ENCODE measurements around the gene TBX5.

The TBX5 gene

DNA sequence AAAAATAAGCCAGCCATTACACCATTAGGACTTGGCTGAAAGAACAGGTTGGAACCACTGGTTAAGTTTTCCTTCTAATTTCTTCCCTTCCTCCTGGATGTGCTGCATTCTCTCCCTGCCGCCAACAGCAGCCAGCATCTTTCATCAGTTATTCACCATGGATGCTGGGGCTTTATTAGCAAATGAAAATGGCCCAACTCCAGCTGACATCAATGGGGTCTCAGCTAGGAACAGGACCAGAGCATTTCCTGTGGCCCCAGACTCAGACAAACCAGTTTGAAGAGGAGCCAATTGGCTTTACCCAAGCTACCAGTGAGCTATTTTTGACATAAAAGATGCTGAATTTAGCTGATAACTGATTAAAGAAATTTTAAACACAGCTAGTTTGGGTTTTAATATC lies 26.0 kb upstream of the TBX5 start:
- DNase-seq (ENCODE audit: low read depth in 2 of 2): no peak

DNA sequence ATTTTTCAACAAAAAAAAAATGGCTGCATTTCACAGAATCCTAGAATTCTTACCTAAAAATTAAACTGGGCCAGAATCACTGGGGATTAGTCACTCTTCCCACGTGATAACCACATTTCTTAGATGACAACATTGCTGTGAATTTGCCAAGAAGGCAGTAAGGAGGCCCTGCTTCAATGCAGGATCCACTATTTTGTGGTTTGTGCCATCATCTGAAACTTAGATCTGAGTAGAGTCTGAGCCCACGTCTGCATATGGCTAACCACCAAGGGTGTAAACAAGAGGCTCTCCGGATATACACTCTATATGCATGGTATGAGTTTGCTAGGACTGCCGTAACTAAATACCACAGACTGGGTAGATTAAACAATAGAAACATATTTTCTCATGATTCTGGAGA lies 24.4 kb upstream of the TBX5 start:
- DNase-seq (ENCODE audit: low read depth in 2 of 2): no peak

DNA sequence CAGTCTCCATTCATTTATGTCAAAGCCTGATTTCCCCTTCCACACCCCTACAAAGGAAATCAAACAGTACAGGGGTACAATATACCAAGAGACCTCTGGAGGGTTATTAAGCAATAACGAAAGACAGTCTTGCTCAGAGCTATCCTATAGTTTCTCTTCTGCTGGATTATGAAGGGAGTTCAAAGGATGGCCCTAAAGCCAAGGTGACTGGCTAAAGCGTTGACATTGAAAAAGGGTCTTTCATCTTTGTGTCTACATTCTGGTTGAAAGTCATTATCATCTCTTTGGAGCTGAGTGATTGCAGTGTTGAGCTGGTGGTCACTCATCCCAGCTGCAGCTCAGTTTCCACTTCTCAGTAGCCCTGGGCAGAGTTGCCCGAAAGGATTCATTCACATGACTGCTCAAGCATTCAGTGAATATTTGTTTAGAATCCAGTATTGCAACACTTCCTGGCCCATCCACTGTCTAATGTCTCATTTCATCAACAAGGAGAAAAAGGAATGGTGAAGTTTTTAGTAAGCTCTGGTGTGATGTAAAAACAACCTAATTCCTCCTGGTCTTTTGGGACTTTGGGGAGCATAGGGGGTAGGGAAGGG lies 19.2 kb upstream of the TBX5 start:
- DNase-seq (ENCODE audit: low read depth in 2 of 2): no peak

DNA sequence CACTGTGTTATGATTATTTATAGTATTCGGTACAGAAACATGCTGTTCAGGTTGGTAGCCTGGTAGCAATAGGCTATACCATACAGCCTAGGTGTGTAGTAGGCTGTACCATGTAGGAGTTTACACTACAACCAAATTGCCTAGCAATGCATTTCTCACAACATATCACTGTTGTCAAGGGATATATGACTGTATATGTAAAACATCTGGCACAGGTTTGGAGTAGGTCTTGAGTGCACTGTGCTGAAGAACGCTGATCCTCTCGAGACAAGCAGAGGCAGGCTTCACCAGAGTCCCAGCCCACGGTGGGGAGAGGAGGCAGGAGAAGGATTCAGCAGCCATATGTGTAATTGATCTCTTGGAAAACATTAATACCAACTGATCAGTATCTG lies 15.0 kb upstream of the TBX5 start:
- DNase-seq (ENCODE audit: low read depth in 2 of 2): no peak

DNA sequence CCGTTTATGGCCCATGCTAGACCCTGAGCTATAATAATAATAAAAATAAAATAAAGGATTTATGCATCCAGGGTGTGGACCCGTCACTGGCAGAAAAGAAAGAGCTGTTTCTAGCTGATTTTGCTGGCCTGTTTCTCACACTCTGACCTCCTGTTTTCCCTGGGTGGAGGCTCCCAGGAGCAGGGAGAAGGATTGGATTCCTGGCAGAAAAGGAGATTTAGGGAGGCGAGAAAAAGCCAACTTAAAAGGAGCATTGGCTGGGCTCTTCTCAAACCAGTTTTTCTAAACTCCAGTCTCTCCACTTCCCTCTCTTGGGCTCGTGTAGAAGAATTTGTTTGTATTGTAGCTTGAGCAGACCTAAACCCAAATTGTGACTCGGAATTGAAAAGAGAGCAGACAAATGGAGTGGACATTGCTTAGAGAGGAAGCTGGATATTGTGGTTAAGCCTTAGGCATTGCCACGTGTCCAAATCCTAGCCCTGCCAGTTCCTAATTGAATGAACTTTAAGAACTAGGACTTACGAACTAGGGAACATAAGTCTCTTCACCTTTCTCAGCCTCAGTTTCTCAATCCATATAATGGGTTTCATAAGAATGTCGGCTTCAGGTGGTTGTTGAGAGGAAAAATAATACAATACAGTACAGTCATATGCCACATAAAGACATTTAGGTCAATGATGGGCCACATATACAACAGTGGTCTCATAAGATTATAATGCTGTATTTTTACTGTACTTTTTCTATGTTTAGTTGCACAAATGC lies 14.4 kb upstream of the TBX5 start:
- DNase-seq (ENCODE audit: low read depth in 2 of 2): no peak

DNA sequence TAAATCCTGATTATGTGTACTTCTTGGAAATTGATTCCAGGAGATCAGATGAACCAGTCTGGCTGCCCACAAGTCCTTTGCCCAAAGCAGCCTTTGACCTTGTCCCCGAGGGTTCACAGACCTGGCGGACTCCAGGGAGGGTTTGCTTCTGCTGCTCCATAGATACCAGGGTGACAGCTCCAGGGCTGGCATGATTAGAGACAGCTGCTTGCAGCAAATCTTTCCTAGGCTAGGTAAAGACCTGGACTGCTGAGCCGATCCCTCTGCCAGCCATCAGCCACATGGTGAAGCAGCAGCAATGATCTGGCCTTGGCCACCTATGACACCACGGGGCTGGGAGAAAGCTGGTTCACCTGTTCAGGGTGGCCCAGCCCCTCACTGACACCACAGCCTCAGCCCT lies 10.1 kb upstream of the TBX5 start:
- DNase-seq (ENCODE audit: low read depth in 2 of 2): no peak

DNA sequence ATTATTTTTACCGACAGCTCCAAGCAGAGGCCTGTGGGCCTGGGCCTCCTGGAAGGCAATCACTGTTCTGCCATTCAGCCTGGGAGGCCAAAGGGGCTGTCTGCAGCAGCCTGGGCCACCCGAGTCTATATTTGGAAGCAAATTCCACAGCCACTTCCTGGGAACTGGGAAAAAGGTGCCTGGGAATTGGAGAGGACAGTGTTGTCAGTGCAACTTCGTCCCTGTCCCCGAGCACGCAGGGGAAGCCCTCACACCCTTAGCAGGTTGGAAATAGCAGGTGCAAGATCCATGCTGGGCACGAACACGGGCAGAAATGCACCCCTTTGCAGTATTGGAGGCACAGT lies 9.6 kb upstream of the TBX5 start:
- no peak for DNase-seq (ENCODE audit: low read depth in 2 of 2)

DNA sequence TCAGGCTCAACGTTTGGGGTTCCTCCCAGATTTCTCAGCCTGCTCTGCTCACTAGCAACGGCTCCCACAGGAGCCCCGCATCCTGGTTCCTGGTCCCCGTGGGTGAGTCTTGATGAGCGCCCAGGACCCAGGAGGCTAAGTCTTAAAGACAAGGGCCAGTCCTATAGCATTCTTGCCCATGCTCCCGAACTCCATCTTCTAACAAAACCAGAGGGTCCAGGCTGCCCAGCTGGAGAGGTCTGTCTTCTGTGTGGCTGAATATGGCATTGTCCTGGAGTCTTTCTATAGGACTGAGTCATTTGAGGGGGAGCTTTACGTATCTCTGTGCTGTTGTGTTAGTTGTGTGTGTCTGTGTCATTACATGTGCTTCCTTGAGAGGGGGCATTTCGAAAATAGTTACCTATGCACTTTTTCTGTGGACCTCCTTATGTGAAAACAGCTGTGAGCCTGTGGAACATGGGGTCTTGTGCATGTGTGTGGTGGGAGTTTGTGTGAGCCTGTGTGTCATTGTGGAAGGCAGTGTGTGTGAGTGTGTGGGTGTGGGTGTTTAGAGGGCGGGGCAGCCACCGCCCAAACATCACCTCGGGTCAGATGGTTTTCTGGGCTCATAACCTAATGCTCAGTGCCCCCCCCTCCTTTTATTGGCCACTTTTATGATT lies 9.1 kb upstream of the TBX5 start:
- DNase-seq (ENCODE audit: low read depth in 2 of 2): no peak

DNA sequence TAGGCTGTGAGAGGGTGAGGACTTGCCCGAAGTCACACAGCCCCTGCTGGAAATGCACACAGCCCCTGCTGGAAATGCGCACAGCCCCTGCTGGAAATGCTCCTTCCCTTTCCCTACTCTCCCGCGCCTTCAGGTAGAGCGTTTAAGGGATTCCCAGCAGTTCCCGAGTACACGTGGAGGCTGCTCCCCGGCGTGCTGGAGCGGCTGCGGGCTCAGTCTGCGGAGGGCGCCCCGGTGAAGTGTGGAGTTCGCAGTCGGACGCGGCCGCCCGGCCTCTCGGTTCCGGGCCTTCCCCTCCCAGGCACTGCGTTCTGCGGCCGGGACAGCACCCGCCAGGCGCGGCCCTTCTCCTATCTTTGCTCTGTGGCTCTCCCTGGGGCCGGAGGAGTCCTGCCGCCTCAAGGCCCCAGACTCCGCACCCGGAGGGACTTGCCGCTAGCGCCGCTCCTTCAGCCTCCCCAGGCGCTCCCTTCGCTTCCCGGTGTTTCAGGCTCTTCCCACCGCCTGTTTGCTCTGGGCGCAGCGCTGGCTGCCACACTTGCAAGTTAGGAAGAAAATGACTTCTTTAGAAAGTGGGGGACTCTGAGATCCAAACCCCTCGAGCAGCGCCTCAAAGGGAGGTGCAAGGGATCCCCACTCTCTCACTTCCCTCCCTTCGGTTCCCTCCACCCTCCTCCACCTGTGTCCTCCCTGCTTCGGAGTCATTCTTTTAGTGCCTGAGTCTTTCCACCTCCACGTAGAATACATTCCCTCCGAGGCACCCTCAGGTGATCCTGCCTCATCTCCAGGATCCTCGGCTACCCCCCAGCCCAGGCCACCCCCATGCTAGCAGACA lies 8.3 kb upstream of the TBX5 start:
- DNase-seq (ENCODE audit: low read depth in 2 of 2): no peak

DNA sequence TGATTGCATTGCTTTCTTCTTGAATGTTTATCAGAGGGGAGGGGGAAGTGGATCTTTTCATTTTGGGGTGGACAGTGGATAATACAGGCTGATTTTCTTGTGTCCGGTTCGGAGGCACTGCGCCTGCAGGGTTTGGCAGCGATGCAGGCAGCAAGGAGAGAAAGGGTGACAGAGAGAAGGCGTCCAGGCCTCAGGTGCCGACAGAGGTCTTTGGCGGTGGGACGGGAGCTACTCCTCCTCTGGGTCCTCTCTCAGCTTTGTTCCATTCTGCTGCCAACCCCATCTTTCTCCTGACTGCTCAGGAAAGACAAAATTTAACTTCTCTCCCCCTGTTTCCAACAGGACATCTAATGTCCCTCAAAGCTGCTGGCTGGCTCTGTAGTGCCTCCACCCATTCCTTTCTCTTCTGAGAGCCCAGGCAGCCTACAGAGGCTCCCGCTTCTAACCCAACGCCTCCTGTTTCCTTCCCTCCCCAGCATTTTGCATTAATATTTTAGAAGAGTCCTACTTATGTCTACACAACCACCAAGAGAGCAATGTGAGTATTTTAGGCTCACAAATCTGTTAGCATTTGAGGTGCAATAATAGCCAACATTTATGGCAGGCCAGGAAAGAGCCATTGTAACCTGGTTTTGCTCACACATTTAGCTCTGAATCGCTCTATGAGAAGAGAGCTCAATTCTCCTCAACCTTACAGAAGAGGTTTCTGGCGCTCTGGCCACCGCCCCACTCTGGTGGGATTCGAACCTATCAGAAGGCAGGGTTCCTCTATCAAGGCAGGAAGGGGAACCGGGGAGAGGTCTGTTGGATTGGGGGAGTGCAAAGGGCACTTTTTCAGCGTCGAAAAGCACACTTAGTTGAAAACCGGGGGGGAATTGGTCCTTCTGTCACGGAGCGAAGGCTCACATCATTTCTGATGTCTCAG lies 7.1 kb upstream of the TBX5 start:
- no peak for DNase-seq (ENCODE audit: low read depth in 2 of 2)

DNA sequence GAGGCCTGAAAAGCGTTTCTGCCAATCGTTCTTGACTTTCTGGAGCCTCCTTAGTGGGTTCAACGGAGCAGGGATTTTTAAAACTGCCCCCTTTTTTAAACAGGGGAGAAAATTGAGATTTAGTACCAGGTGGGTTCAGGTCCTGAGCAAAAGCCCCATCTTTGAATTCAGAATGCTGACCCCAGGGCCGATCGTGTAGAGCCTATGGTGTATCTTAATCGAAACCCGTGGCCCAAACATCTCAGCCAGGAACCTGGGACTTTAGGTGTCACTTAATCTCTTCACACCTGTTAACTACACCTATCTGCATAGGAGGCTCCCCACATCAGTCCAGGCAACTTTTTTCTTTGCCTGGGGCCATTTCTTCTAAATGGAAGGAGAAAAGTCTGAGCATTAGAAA lies 6.4 kb upstream of the TBX5 start:
- no peak for DNase-seq (ENCODE audit: low read depth in 2 of 2)

DNA sequence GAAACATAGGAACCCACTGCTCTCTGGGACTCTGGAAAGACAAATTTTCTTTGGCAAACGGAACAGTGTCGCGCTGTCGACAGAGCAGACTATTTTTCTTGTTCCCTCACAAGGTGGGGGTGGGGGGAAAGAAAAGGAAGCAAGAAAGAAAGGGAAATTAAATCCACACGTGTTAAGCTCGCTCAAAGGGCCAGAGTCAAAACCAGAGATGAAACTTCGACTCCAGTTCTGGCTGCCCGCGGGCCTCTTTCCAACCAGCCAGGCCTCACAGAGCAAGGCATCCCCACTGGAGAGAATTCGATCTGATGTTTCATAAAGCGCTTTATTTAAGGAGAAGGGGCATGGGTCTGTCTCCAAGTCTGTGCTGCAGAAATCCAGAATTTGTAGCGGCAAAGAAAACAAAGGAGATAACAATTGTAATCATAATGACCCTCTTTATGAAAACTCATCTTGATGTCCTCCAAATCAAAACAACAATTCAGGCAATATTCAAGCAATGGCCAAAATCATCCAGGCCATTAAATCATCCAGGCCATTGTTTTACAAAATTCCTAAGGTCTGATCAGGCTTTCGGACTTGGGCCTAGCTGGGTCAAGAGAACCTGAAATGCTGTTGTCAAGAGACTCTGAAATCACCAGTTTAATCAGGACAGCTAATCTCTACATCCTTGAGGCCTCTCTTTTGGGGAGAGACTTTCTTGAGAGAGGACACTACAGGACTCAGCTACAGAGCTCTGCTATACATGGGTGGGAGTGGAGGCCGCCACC lies 5.3 kb upstream of the TBX5 start:
- DNase-seq (ENCODE audit: low read depth in 2 of 2): no peak

DNA sequence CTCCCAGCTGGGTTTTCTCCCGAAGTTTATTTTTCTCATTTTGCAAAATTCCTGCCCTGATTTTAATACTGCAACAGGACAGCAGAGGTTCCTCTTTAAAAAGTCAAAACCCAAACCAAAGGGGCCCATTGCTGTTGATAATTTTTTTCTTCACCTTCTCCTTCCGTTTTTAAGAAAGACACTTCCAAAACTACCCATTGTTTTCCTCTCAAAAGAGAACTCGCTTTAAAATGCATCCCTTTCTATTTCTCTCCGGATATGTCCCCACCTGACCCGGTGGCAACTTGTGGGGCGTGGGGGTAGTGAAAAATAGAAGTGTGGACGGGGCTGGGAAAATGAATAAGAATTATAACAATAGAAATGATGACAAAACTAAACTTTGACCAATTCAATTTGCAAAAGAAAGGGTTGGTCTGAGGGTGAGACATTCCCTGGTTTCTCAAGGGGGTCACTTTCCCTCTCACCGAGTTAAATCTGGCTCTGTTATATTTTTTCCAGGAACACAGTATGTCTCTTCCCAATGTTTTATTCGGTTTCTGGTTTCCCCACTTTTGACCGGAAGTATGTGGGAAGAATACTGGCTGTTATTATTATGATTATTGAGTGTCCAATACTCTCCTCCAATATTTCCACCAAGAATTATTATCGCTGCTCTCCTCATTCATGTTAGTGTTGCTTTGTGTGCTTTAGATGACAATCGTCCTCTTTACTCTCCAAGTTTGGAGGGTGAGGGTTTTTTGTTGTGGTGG lies 4.1 kb upstream of the TBX5 start:
- DNase-seq (ENCODE audit: low read depth in 2 of 2): no peak

DNA sequence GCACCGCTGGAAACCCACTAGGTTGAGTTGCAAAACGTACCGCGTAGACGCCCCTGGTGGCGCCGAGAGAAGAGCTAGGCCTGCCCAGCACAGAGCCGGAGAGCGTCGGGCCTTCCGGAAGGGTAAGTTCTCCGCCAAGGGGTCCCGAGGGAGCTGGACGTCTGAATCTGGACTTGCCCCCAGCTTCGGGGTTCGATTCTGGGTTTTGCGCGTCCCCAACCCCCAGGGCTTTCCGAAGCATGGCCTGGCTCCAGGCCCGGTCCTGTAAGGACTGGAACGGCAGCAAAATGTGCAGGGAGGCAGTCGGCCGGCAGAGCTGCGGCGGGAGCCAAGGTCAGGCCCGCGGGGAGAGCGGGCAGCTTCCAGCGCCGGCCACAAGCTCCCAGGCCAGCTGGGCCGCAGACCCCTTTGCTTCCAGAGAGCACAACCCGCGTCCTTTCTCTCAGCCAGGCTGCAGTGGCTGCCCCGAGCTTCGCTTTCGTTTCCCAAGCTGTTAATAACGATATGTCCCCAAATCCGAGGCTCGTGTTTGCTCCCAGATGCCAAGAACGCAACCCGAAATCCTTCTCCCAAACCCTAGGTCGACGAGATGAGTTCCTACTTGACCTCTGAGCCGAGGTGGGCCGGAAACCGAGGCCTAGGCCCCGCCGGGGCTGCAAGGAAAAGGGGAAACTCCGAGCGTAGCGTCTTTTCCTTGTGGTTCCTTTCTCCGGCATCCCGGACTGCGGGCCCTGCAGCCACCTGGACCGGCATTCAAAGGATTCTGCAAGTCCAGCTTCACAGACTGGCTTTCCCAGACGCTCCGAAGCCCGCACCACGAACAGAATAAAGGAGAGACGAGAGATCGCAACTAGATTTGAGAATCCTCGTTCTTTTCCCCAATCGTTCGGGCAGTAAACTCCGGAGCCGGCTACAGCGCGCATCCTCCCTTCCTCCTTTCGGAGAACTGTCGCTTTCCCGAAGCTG lies 3.2 kb upstream of the TBX5 start:
- no peak for DNase-seq (ENCODE audit: low read depth in 2 of 2)

DNA sequence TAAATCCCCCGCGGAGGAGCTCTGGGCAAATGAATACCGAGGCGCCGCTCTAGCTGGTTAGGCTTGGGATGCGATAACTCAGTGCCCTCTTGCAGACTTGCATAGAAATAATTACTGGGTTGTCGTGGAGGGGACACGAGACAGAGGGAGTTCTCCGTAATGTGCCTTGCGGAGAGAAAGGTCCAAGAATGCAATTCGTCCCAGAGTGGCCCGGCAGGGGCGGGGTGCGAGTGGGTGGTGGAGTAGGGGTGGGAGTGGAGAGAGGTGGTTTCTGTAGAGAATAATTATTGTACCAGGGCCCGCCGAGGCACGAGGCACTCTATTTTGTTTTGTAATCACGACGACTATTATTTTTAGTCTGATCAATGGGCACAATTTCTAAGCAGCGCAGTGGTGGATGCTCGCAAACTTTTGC lies 2.5 kb upstream of the TBX5 start:
- DNase-seq (ENCODE audit: low read depth in 2 of 2): no peak

DNA sequence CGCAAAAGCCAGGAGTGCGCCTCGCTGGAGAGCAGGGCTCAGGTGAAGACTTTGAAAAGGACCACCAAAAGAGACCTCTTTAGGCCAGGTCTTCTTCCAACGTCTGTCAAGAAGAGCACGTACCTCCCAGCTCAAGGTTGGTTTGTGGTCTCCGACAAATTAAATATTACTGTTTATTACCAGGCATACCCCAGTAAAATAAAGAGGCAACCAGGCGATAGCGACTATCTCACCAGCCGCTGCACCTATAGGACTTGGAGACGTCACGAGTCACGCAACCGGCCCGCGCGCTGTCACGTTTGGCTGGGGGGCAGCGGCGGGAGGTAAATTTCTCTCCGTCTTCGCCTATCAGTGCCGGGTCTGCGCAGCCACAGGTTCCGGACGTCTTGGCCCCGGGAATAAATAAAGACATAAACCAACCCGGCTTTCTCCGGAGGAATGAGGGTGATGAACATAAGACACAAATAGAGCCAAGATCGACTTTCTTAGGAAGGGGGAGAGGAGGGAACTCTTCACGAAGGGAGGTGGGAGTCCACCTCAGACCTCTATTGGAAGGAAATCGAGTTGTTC lies 2.0 kb upstream of the TBX5 start:
- DNase-seq (ENCODE audit: low read depth in 2 of 2): no peak

DNA sequence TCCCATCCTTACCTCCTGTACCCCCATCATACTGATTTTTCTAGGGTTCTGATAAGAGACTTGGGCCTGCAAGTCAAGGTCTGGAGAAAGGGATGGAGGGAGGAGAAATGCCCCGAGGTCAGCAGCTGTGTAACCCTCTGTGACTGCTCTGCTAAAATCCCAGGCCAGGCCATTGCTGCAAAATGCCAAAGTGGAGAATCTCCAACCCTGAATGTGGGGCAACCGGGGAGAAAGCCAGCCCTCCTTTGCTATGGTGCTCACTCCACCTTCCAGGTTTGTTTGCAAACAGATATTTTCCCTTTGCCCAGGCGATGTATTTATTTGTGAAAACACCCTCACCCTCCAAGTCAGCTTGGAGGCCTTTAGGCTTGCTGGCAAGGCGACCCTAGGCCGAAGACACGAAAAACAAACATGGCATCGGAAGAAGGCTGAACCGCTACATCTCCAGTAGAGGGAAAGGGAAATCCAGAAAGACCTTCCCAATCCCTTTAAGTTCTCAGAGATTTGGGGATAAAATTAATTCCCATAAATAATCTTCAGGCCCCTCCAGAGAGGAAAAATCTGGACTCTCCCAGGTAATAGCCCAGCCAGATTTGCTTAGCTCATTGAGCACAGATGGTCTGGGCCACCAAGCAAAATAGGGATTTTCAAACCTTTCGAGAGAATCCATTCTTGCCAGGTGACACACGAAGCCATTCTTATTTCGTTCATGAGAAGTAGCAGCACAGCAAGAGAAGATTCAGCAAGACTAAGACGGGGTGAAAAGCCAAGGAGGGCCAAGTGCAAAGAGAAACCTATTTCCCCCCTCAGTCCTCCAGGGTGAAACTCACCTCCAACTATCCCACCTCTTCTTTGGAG lies 1.3 kb upstream of the TBX5 start:
- DNase-seq (ENCODE audit: low read depth in 2 of 2): no peak

All from stimulated activated CD8-positive, alpha-beta memory T cell treated with anti-CD3 and anti-CD28 coated beads, Interleukin-2, amount 100 ng/mL, for 48 hours (primary cell).